Activated T-cell treated with anti-CD3 and anti-CD28 coated beads, Interleukin-2, amount 50 U/mL, for 1 hour (primary cell): ENCODE measurements around the gene LRRC47.

Source experiments
- DNase-seq: peaks from one replicate; pipeline ENCODE4 v3.0.0-alpha.2; 2020

LRRC47 gene

GRCh38 chr1:3731583-3732433 lies 64.5 kb downstream of the LRRC47 start:
- no peak for DNase-seq

DNA sequence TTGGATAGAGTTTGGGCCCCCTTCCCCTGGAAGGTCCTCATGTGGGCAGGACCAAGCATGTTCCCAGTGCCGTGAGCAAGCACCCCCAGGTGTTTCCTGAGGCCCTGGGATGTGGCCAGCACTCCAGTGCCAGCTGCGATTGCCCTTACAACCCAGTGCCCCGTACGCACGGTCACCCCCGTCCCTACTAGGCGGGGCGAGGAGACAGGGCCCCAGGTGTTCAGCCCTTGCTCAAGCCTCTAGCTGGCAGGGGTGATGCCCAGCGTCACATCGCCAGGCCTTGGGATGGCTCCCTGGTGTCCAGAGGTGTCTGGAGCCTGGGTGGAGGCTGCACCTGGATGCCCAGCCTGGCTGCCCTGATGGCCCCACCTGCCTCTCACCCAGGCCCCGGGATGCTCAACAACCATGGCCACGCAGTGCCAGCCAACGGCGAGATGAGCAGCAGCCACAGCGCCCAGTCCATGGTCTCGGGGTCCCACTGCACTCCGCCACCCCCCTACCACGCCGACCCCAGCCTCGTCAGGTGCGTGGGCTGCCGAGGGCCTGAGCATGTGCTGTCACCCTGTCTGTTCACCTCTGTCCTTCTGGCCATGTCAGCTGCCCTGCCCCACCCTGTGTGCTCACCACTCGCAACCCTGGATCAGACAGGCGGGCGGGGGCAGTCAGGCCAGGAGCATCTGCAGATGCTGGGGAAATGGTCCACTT lies 65.6 kb downstream of the LRRC47 start:
- DNase-seq = no peak

- no peak for DNase-seq
Measured at GRCh38 chr1:3729594-3730542, 66.4 kb downstream of the LRRC47 start.
